ENCODE results near the gene METRN.

- TF ChIP-seq POLR2A (IDR thresholded peaks at IDR 0.05) (no peak), CTCF (IDR thresholded peaks at IDR 0.05 in 4 of 5, conservative IDR thresholded peaks at IDR 0.05 in 1 of 5) (no peak)
Measured at GRCh38 chr16:675884-676564, 38.9 kb upstream of the METRN start.
